Common myeloid progenitor, CD34-positive (primary cell): ENCODE data around the gene COL23A1.
"Not testable (repeated sequence)": the region's sequence is repeated elsewhere in the genome, so short reads cannot be mapped to it uniquely, and the experiment has no call there.

Source experiments
- CTCF ChIA-PET: fragments of 350-600 bp; sonication (Branson Sonifier 250); formaldehyde crosslinking; loops from one replicate; lab custom pipeline; 2021; ENCODE audit warnings: antibody characterized with exemption; lab: Charles Lee
- POLR2A ChIA-PET: fragments of 350-600 bp; sonication (Branson Sonifier 250); formaldehyde crosslinking; loops from one replicate; lab custom pipeline; 2021; ENCODE audit warnings: antibody characterized with exemption; lab: Charles Lee
- DNase-seq, 3 donors: peaks; one replicate each; pipeline versions ENCODE4 v3.0.0 to v3.0.0-alpha.2; 2013
- H3K27ac ChIP-seq, 2 experiments: 1 replicate in 1 of 2; 2 replicates in 1 of 2; pipeline ENCODE4 v1.7.0; 2013; ENCODE audit warnings: inconsistent platforms in 2 of 2, low read length in 2 of 2, mild to moderate bottlenecking in 2 of 2, low read depth in 1 of 2, moderate library complexity in 1 of 2; ENCODE audit not compliant: severe bottlenecking in 2 of 2, insufficient read depth in 1 of 2, poor library complexity in 1 of 2
- H3K27me3 ChIP-seq, 5 experiments: replicated peaks in 2 of 5; 1 replicate in 3 of 5; 2 replicates in 2 of 5; pipeline versions ENCODE4 v1.6.1 to v1.7.0; 2013; ENCODE audit warnings: low read length in 4 of 5, mild to moderate bottlenecking in 2 of 5, moderate library complexity in 2 of 5, inconsistent platforms in 1 of 5; ENCODE audit not compliant: insufficient read depth in 5 of 5, control insufficient read depth in 4 of 5
- H3K36me3 ChIP-seq, 4 experiments: 1 replicate in 2 of 4; 2 replicates in 2 of 4; pipeline versions ENCODE4 v1.6.1 to v1.7.0; 2013; ENCODE audit warnings: low read length in 3 of 4, control low read depth in 1 of 4, mild to moderate bottlenecking in 1 of 4; ENCODE audit not compliant: control insufficient read depth in 4 of 4, insufficient read depth in 4 of 4
- H3K4me1 ChIP-seq, 4 experiments: 1 replicate in 3 of 4; 2 replicates in 1 of 4; pipeline versions ENCODE4 v1.6.1 to v1.7.1; 2013; ENCODE audit warnings: low read length in 3 of 4, mild to moderate bottlenecking in 3 of 4, control low read depth in 1 of 4, inconsistent platforms in 1 of 4, moderate library complexity in 1 of 4; ENCODE audit not compliant: control insufficient read depth in 4 of 4, insufficient read depth in 4 of 4; ENCODE audit errors: control extremely low read depth in 1 of 4
- H3K4me3 ChIP-seq, 7 experiments: 1 replicate in 4 of 7; 2 replicates in 3 of 7; pipeline versions ENCODE4 v1.5.1 to v1.7.0; 2013; ENCODE audit warnings: mild to moderate bottlenecking in 7 of 7, low read length in 6 of 7, moderate library complexity in 6 of 7, inconsistent platforms in 2 of 7, low read depth in 2 of 7, control low read depth in 1 of 7; ENCODE audit not compliant: insufficient read depth in 4 of 7, control insufficient read depth in 1 of 7; ENCODE audit errors: extremely low read depth in 1 of 7
- H3K9me3 ChIP-seq, 5 experiments: 1 replicate in 4 of 5; 2 replicates in 1 of 5; pipeline versions ENCODE4 v1.6.1 to v1.7.1; 2013; ENCODE audit warnings: low read length in 4 of 5, mild to moderate bottlenecking in 2 of 5, inconsistent platforms in 1 of 5, low read depth in 1 of 5, moderate library complexity in 1 of 5; ENCODE audit not compliant: control insufficient read depth in 4 of 5, insufficient read depth in 2 of 5; ENCODE audit errors: control extremely low read depth in 1 of 5
- WGBS: methylation state at CpG from one replicate; pipeline ENCODE4 v1.1.5; 2013; ENCODE audit not compliant: insufficient coverage; 5-methylcytosine and 5-hydroxymethylcytosine counted together

Gene COL23A1

DNA sequence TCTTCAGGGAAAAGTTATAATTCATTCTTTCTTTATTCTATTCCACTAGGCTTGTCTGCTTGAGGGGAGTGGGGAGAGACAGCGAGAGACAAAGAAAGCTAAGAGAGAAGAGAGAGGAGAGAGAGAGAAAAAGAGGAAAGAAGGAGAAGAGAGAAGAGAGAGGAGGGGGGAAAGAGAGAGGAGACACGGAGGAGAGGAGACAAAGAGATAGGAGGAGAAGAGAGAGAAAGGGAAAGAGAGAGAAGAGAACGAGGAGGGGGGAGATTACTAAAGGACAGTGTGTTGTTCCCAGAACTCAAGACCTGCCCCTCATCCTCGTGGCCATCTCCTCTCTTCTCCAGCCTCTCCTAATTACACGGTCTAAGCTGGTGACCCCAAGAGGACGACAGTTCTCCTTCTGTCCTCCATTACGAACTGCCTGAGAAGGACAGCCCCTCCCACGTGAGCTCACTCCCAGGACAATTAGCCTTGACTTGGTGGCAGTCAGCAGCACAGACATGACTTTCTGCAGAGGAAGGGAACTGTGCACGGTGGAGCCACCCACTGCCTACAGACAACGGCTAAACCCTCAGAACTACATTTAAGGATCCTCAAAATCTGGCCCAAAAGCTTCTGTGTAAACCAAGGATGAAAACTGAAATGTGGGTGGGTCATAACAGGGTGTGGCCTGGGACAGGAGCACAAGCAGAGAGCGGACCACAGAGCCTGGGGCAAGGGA lies 99.1 kb downstream of the COL23A1 start:
- Histone ChIP-seq H3K4me3 (no peak overlapping the region), H3K9me3 (peaks cover 0 to 12% (median 5%) of the 10 kb centered on the region in 5 experiments), H3K27me3 (peaks cover 0 to 11% (median 0%) of the 10 kb centered on the region in 5 experiments), H3K4me1 (no peaks in the 10 kb centered on the region), H3K36me3 (no peaks in the 10 kb centered on the region), H3K27ac (no peak overlapping the region)
- 92% methylated on average over 6 of the region's 11 CpGs for WGBS
- ChIA-PET CTCF (interaction anchor here (2.0 kb wide), 1 partner anchor 30 kb away, joined by 7 read pairs; no protein-coding TSS in a partner anchor), POLR2A (no interaction called here)
- DNase-seq, result no peak

- CTCF ChIA-PET, result interaction anchor here (2.0 kb wide), 1 partner anchor 28 kb away, joined by 7 read pairs; no protein-coding TSS in a partner anchor
These were observed 100.8 kb downstream of the COL23A1 start for GRCh38 chr5:178489271-178489976.

GRCh38 chr5:178488696-178489095 lies 101.5 kb downstream of the COL23A1 start:
- 79% methylated on average over 7 of the region's 8 CpGs for WGBS
- peaks cover 0 to 12% (median 5%) of the 10 kb centered on the region in 5 experiments for H3K9me3 ChIP-seq
- no peak overlapping the region for H3K4me3 ChIP-seq
- H3K4me1 ChIP-seq, result peaks cover 0 to under 1% (median 0%) of the 10 kb centered on the region in 4 experiments
- POLR2A ChIA-PET, result no interaction called here
- CTCF ChIA-PET, result no interaction called here
- peaks cover 0 to 11% (median 0%) of the 10 kb centered on the region in 5 experiments for H3K27me3 ChIP-seq
- H3K27ac ChIP-seq, result no peak overlapping the region
- H3K36me3 ChIP-seq, result no peaks in the 10 kb centered on the region
- DNase-seq, result no peak

More at GRCh38 chr5:178489271-178489976, 100.8 kb downstream of the COL23A1 start:
- WGBS, result 85% methylated on average over 12 of the region's 12 CpGs
- Histone ChIP-seq H3K9me3 (peaks cover 0 to 12% (median 5%) of the 10 kb centered on the region in 5 experiments), H3K36me3 (no peaks in the 10 kb centered on the region), H3K27me3 (peaks cover 0 to 11% (median 0%) of the 10 kb centered on the region in 5 experiments), H3K4me1 (no peaks in the 10 kb centered on the region), H3K4me3 (no peak overlapping the region), H3K27ac (no peak overlapping the region)
- no peak for DNase-seq
- POLR2A ChIA-PET, result no interaction called here

DNA sequence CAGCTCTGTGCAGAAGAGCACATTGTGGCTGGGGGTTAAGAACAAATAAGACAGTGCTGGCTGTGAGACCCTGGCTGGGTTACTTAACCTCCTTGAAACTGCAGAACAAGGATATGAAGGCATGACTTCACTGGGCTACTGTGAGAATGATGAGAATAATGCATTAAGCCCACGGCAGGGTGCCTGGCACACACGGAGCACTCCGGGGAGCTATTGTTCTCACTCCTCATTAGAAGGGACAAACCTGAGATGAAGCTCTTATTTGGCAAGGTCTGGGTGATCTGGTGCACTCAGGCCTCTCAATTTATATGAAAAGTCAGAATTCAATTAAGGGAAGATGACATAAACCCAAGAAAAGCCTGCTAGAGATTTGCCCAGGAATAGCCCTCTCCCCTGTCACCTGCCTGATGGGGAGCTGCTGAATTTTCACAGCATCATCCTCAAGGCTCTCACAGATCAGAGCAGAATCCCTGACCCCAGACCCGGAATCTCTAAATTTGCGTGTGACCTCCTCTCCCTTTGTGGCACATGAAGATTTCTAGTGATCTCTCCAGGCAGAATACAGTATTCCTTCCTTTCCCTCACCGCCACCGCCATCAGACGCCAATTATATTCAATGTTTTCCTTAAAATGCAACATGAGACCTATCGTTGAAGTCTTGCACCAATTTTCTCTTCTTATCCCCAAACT lies 102.1 kb downstream of the COL23A1 start:
- DNase-seq, result no peak
- Histone ChIP-seq H3K4me1 (peaks cover 0 to 3% (median 0%) of the 10 kb centered on the region in 4 experiments), H3K9me3 (peaks cover 0 to 12% (median 5%) of the 10 kb centered on the region in 5 experiments), H3K27ac (no peak overlapping the region), H3K27me3 (peaks cover 0 to 11% (median 0%) of the 10 kb centered on the region in 5 experiments), H3K4me3 (no peak overlapping the region), H3K36me3 (no peaks in the 10 kb centered on the region)
- ChIA-PET CTCF (no interaction called here), POLR2A (no interaction called here)
- WGBS, result 98% methylated on average over 9 of the region's 9 CpGs

DNA sequence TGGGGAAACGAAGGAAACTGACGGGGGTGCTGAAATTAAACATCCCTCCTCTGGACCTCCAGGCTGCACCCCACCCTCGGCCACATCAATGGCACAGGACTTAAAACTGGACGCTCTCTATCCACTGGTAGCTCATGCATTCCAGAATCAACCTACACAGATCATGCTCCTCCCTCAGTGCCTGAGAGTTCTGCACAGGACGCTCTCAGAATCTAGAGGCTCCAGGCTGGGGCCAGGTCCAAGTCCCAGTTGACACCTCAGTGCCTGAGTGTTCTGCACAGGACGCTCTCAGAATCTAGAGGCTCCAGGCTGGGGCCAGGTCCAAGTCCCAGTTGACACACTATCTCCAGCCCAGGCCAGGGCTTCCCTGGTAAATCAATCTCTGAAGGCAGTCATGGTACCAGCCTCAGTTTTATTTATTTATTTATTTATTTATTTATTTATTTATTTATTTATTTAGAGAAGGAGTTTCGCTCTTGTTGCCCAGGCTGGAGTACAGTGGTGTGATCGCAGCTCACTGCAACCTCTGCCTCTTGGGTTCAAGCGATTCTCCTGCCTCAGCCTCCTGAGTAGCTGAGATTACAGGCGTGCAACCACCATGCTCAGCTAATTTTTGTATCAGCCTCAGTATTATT lies 103.2 kb downstream of the COL23A1 start:
- H3K4me1 ChIP-seq, CTCF ChIA-PET, POLR2A ChIA-PET, H3K9me3 ChIP-seq, H3K27ac ChIP-seq, DNase-seq, H3K36me3 ChIP-seq, H3K4me3 ChIP-seq: not testable (repeated sequence)
- 97% methylated on average over 6 of the region's 10 CpGs for WGBS
- H3K27me3 ChIP-seq, result peaks cover 0 to 11% (median 0%) of the 10 kb centered on the region in 5 experiments

GRCh38 chr5:178486239-178486641 lies 104.0 kb downstream of the COL23A1 start:
- H3K4me1 ChIP-seq, result peaks cover 0 to 3% (median 0%) of the 10 kb centered on the region in 4 experiments

More at GRCh38 chr5:178486239-178486641, 104.0 kb downstream of the COL23A1 start:
- DNase-seq, result no peak
- ChIA-PET POLR2A (interaction anchor here (0.6 kb wide), 1 partner anchor 15 kb away, joined by 3 read pairs; no protein-coding TSS in a partner anchor), CTCF (no interaction called here)
- H3K36me3 ChIP-seq, result no peaks in the 10 kb centered on the region
- H3K27me3 ChIP-seq, result peaks cover 0 to 11% (median 0%) of the 10 kb centered on the region in 5 experiments
- H3K9me3 ChIP-seq, result peaks cover 0 to 8% (median 5%) of the 10 kb centered on the region in 5 experiments
- H3K27ac ChIP-seq, result no peak overlapping the region
- 84% methylated on average over 17 of the region's 17 CpGs for WGBS
- H3K4me3 ChIP-seq, result no peak overlapping the region
